Coronary artery (tissue), 2 donors: ENCODE measurements around the gene TMEM132E.

ENCODE experiments used
- DNase-seq: peaks from one replicate; pipeline ENCODE4 v3.0.0-alpha.2; 2017; ENCODE audit warnings: low spot score
- H3K27ac ChIP-seq, 2 donors: fragments of 200-600 bp; sonication (generic); one replicate each; pipeline ENCODE4 v1.5.1; 2016 to 2019
- H3K4me3 ChIP-seq: fragments of 200-600 bp; sonication (generic); 2 replicates; pipeline ENCODE4 v1.5.1; 2016; ENCODE audit warnings: mild to moderate bottlenecking, moderate library complexity
- CTCF ChIP-seq: fragments of 200-600 bp; sonication (generic); IDR thresholded peaks from one replicate; pipeline ENCODE4 v1.5.1; 2019; ENCODE audit warnings: antibody characterized with exemption

Gene TMEM132E

DNA sequence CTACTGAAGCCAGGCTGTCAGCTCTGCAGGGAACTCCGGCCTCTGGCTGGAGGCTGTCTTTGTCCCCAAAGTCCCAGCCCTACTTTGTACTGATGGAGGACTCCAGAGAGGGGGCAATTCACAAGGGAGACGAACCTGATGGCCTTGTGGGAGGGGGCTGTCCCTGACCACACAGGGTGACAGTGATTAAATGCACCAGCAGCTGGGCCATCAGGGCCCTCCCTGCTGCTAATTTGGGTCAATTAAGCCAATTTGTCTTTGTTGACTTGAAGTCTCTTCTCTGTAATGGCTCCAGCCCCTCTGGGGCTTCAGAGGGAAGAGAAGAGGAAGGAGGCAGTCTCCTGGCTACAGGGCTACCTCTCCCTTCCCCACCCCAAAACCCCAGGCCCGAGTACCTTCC, 22.0 kb downstream of the TMEM132E start:
- DNase-seq, result no peak
- TF ChIP-seq CTCF, result no peak
- Histone ChIP-seq H3K4me3 (no peak overlapping the region), H3K27ac (no peak overlapping the region)

DNA sequence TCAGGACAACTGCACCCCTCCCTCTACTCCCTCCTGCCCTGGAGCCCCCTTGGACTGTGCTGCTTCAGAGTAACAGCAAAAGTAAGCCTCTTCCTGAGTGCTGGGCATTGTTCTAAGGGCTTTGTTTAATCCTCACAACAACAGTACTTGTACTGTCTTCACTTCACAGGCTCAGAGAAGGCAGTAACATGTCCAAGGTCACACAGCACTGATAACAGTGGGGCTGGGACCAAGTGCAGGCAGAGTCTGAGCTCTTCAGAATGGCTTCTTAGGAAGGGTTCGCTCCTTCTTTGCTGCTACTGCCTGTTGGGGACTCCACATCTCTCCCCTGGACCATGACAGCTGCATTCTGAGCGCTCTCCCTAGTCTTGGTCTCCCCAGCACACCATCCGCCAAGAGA, 24.6 kb downstream of the TMEM132E start:
- Histone ChIP-seq H3K4me3 (no peak overlapping the region), H3K27ac (no peak overlapping the region)
- no peak for DNase-seq
- no peak for TF ChIP-seq CTCF

- TF ChIP-seq CTCF, result no peak
- no peak for DNase-seq
Observed at GRCh38 chr17:34606763-34607162, 27.4 kb downstream of the TMEM132E start.

DNA sequence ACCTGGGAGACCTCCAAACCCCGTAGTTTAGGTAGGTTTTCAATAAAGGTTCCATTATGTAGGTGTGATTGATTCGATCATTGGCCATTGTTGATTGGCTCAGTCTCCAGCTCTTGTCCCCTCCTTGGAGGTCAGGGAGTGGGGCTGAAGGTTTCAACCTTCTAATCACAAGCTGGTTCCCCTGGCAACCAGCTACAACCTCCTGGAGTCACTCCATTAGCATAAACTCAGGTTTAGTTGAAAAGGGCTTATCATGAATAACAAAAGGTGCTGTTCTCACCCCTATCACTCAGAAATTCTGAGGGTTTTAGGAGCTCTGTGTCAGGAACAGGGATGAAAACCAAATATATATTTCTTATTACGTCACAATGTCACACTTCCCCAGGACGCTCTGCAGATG, 28.5 kb downstream of the TMEM132E start:
- no peak for DNase-seq
- H3K4me3 ChIP-seq, result no peak overlapping the region
- H3K27ac ChIP-seq, result no peak overlapping the region
- TF ChIP-seq CTCF, result no peak

More at GRCh38 chr17:34606763-34607162, 27.4 kb downstream of the TMEM132E start:
- no peak overlapping the region for H3K27ac ChIP-seq
- no peak overlapping the region for H3K4me3 ChIP-seq

GRCh38 chr17:34609210-34609609, 29.8 kb downstream of the TMEM132E start:
- no peak for TF ChIP-seq CTCF
- no peak for DNase-seq
- Histone ChIP-seq H3K4me3 (no peak overlapping the region), H3K27ac (no peak overlapping the region)

DNA sequence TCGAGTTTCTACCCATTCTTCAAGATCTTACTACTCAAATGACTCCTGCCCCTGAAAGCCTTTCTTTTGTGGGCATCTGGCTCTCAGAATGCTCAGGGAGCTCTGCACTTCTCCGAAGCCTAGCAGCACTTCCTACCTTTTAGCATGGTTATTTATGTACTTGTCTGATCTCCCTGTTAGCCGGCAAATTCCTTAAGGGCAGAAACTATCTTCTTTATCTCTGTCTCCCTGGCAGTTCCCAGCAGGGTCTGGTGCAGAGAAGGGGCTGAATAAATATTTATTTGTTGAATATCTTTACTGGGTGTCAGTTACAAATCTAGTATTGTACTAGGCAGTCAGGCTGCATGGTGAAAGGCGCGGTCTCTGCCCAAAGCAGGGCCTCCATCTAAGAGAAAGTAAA, 30.7 kb downstream of the TMEM132E start:
- DNase-seq, result no peak
- H3K27ac ChIP-seq, result no peak overlapping the region
- no peak overlapping the region for H3K4me3 ChIP-seq
- TF ChIP-seq CTCF, result no peak

GRCh38 chr17:34610506-34610905, 31.1 kb downstream of the TMEM132E start:
- Histone ChIP-seq H3K4me3 (no peak overlapping the region), H3K27ac (no peak overlapping the region)
- no peak for DNase-seq
- no peak for TF ChIP-seq CTCF
